K562 (cell line): ENCODE results near the gene RNGTT. TPM values are rescaled to one million over a fixed set of nuclear protein-coding genes. Genes with fewer than 3 reads are reported as not detected.
A peak's percentile ranks its signal among the peaks of the same experiment; 100 is the strongest.

Experiments used
- ATF3 ChIP-seq, 2 experiments: fragments of 450-650 bp in 1 of 2; sonication (generic) in 1 of 2; formaldehyde crosslinking in 1 of 2; IDR thresholded peaks in 1 of 2; conservative IDR thresholded peaks in 1 of 2; 2 replicates each; pipeline versions ENCODE4 v1.6.1 to v1.8.1; 2016 to 2023; ENCODE audit warnings: mild to moderate bottlenecking in 2 of 2, moderate library complexity in 2 of 2, inconsistent platforms in 1 of 2, missing genetic modification reagents in 1 of 2
- CREM ChIP-seq: IDR thresholded peaks from 2 replicates; pipeline ENCODE4 v1.6.1; 2014; ENCODE audit warnings: antibody characterized with exemption, low read depth
- CXXC5 ChIP-seq: fragments of 250-450 bp; sonication (Bioruptor Pico); IDR thresholded peaks from 2 replicates; pipeline ENCODE4 v1.8.0; 2022; ENCODE audit warnings: inconsistent platforms, mild to moderate bottlenecking, moderate library complexity
- FOSL1 ChIP-seq: fragments of 200-800 bp; sonication (Bioruptor generic); conservative IDR thresholded peaks from 2 replicates; pipeline ENCODE4 v1.6.1; 2016; ENCODE audit warnings: missing genetic modification characterization, missing compliant biosample characterization
- HSF4 ChIP-seq: fragments of 250-450 bp; sonication (Bioruptor Pico); IDR thresholded peaks from 2 replicates; pipeline ENCODE4 v2.1.2; 2022; ENCODE audit warnings: mild to moderate bottlenecking, moderate library complexity, borderline replicate concordance
- L3MBTL2 ChIP-seq: fragments of 450-650 bp; IDR thresholded peaks from 2 replicates; pipeline ENCODE4 v1.6.1; 2016; ENCODE audit warnings: mild to moderate bottlenecking, moderate library complexity
- POLR2A ChIP-seq: fragments of 450-650 bp; conservative IDR thresholded peaks from 2 replicates; pipeline ENCODE4 v1.6.1; 2016
- RBM25 ChIP-seq: fragments of 200-400 bp; formaldehyde crosslinking; IDR thresholded peaks from 2 replicates; pipeline ENCODE4 v1.6.1; 2018; ENCODE audit warnings: low read length, low read depth, moderate library complexity; ENCODE audit not compliant: severe bottlenecking
- VEZF1 ChIP-seq: fragments of 200-800 bp; sonication (Bioruptor generic); IDR thresholded peaks from 2 replicates; pipeline ENCODE4 v1.6.1; 2017; ENCODE audit warnings: missing genetic modification characterization, missing compliant biosample characterization
- YBX1 ChIP-seq: fragments of 450-650 bp; IDR thresholded peaks from 2 replicates; pipeline ENCODE4 v1.7.1; 2016; ENCODE audit warnings: mild to moderate bottlenecking
- ZNF318 ChIP-seq, 2 experiments: fragments of 450-650 bp; IDR thresholded peaks; 2 replicates each; pipeline ENCODE4 v1.6.1; 2016; ENCODE audit warnings: mild to moderate bottlenecking in 2 of 2, borderline replicate concordance in 1 of 2, low read depth in 1 of 2, moderate library complexity in 1 of 2
- polyA plus RNA-seq, 8 experiments: library from polyadenylated mRNA; depleted of rRNA in 4 of 8; stranded (reverse) in 5 of 8; unstranded in 3 of 8; fragments of >200 nt; fragmentation: Nextera tagmentation in 2 of 8; fragmentation: Illumina TruSeq in 1 of 8; extraction: Ambion mirVana in 2 of 8; extraction: Trizol in 1 of 8; gene quantifications; 2 replicates each; pipeline versions ENCODE4 v1.2.1 to v1.2.3, GENCODE V29; 2011 to 2014; ENCODE audit warnings: inconsistent platforms in 1 of 8, missing spikeins in 1 of 8
- total RNA-seq, 7 experiments: library from RNA; depleted of rRNA in 6 of 7; stranded (reverse); fragments of >200 nt in 6 of 7; fragmentation: Illumina TruSeq in 2 of 7; extraction: Trizol in 2 of 7; gene quantifications; 2 replicates each; pipeline versions ENCODE4 v1.2.1 to v1.2.3, GENCODE V29; 2011 to 2021; ENCODE audit warnings: low replicate concordance in 1 of 7
- TF ChIP-seq, protein P1 (sequence below), 2 experiments: fragments of 200-800 bp in 1 of 2; sonication (Bioruptor generic) in 1 of 2; sonication (generic) in 1 of 2; formaldehyde crosslinking in 1 of 2; IDR thresholded peaks in 1 of 2; conservative IDR thresholded peaks in 1 of 2; 2 replicates each; pipeline versions ENCODE4 v1.5.0 to v1.6.1; 2016 to 2020; ENCODE audit warnings: missing compliant biosample characterization in 1 of 2, missing genetic modification characterization in 1 of 2, missing genetic modification reagents in 1 of 2

The RNGTT gene
- total and polyA plus RNA-seq, 9 of the 15 experiments (the other 6 are each of a cell fraction or from before 2014, with no cell fraction given) = 6.1 to 31.7 (median 19.5) TPM

GRCh38 chr6:89009624-89010059, 46.2 kb upstream of the RNGTT start (continued):
- TF ChIP-seq, protein P1, sequence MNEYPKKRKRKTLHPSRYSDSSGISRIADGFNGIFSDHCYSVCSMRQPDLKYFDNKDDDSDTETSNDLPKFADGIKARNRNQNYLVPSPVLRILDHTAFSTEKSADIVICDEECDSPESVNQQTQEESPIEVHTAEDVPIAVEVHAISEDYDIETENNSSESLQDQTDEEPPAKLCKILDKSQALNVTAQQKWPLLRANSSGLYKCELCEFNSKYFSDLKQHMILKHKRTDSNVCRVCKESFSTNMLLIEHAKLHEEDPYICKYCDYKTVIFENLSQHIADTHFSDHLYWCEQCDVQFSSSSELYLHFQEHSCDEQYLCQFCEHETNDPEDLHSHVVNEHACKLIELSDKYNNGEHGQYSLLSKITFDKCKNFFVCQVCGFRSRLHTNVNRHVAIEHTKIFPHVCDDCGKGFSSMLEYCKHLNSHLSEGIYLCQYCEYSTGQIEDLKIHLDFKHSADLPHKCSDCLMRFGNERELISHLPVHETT (CRISPR knock-in tag; conservative IDR thresholded peaks at IDR 0.05 in 1 of 2, IDR thresholded peaks at IDR 0.05 in 1 of 2) = peak in 1 of 2 experiments; percentile 58; a peak in 1 of 4 replicates
- TF ChIP-seq L3MBTL2 (peak; percentile 63), HSF4 (no peak), VEZF1 (CRISPR knock-in tag) (0 out of 2 replicates have a peak, but pooled peaks have one; percentile 34), CXXC5 (peak; percentile 53), FOSL1 (tag) (0 out of 2 replicates have a peak, but pooled peaks have one; percentile 19), ZNF318 (IDR thresholded peaks at IDR 0.05; ENCODE audit: borderline replicate concordance in 1 of 2, low read depth in 1 of 2) (0 out of 4 replicates have a peak, but pooled peaks of 1 of the 2 experiments have one; percentile 19), POLR2A (no peak), CREM (peak; percentile 91), RBM25 (no peak), ATF3 (IDR thresholded peaks at IDR 0.05) (peak; percentile 47), ATF3 (CRISPR knock-in tag; conservative IDR thresholded peaks at IDR 0.05) (no peak), YBX1 (no peak)
